Activated naive CD8-positive, alpha-beta T cell treated with anti-CD3 and anti-CD28 coated beads, Interleukin-2, amount 10 ng/mL, durations not matched to agents 7 days and 5 days (primary cell): ENCODE results near the gene KRTAP2-4. TPM values are rescaled to one million over a fixed set of nuclear protein-coding genes. Genes with fewer than 3 reads are reported as not detected.
"Not testable (repeated sequence)": the region's sequence is repeated elsewhere in the genome, so short reads cannot be mapped to it uniquely, and the experiment has no call there.

Experiments
- ATAC-seq: fragments of 150-1000 bp; cut with Tn5 transposase; one replicate; pipeline ENCODE4 v1.10.0; 2021; ENCODE audit warnings: low read depth, moderate library complexity
- POLR2A ChIA-PET: fragments of 350-600 bp; sonication (Branson Sonifier 250); formaldehyde crosslinking; loops from one replicate; lab custom pipeline; 2021; ENCODE audit warnings: antibody characterized with exemption; lab: Charles Lee
- DNase-seq: peaks from one replicate; pipeline ENCODE4 v3.0.0; 2021
- H3K27ac Mint-ChIP-seq: one replicate; pipeline ENCODE4 v1.8.0; 2022; ENCODE audit warnings: mild to moderate bottlenecking, mixed read lengths
- H3K27me3 Mint-ChIP-seq: one replicate; pipeline ENCODE4 v1.8.0; 2022; ENCODE audit warnings: mild to moderate bottlenecking, moderate library complexity, mixed read lengths
- H3K36me3 Mint-ChIP-seq: one replicate; pipeline ENCODE4 v1.8.0; 2021; ENCODE audit warnings: mild to moderate bottlenecking, mixed read lengths
- H3K4me1 Mint-ChIP-seq: one replicate; pipeline ENCODE4 v1.8.0; 2021; ENCODE audit warnings: mixed read lengths
- H3K4me3 Mint-ChIP-seq: one replicate; pipeline ENCODE4 v1.8.0; 2022; ENCODE audit warnings: mild to moderate bottlenecking, moderate library complexity, mixed read lengths
- H3K9me3 Mint-ChIP-seq: one replicate; pipeline ENCODE4 v1.8.0; 2021; ENCODE audit warnings: mixed read lengths
- total RNA-seq, 2 experiments: library from RNA; stranded (reverse); gene quantifications; one replicate each; pipeline ENCODE4 v1.2.3, GENCODE V29; 2021

KRTAP2-4 gene
- total RNA-seq, 2 experiments from 2014 or later: not detected

GRCh38 chr17:41040783-41041571, 24.7 kb downstream of the KRTAP2-4 start, which contains the start of gene KRTAP1-1:
TSS of gene KRTAP1-1 (minus strand) at chr17:41041450. CDS start at chr17:41041397, 53 bp downstream.
- H3K27ac Mint-ChIP-seq, H3K4me3 Mint-ChIP-seq, H3K4me1 Mint-ChIP-seq, ATAC-seq, DNase-seq, POLR2A ChIA-PET, H3K36me3 Mint-ChIP-seq, H3K9me3 Mint-ChIP-seq: not testable (repeated sequence)
- peaks cover 12% of the 10 kb centered on the region for H3K27me3 Mint-ChIP-seq

GRCh38 chr17:41037853-41038350, 27.8 kb downstream of the KRTAP2-4 start:
- Mint-ChIP-seq H3K27me3 (peaks cover 11% of the 10 kb centered on the region), H3K4me3 (no peak overlapping the region), H3K27ac (no peak overlapping the region), H3K36me3 (no peaks in the 10 kb centered on the region), H3K9me3 (peaks cover 6% of the 10 kb centered on the region), H3K4me1 (no peaks in the 10 kb centered on the region)
- POLR2A ChIA-PET: no interaction called here
- DNase-seq (no peak), ATAC-seq (no peak)

- H3K27ac Mint-ChIP-seq, H3K9me3 Mint-ChIP-seq, H3K4me1 Mint-ChIP-seq, POLR2A ChIA-PET, DNase-seq, H3K4me3 Mint-ChIP-seq, ATAC-seq, H3K36me3 Mint-ChIP-seq: not testable (repeated sequence)
- peaks cover 17% of the 10 kb centered on the region for H3K27me3 Mint-ChIP-seq
These were observed 31.2 kb downstream of the KRTAP2-4 start, which contains the start of gene KRTAP1-3 for GRCh38 chr17:41034346-41034935. TSS of gene KRTAP1-3 (minus strand) at chr17:41034874. CDS start at chr17:41034821, 53 bp downstream.

GRCh38 chr17:41029633-41030245, 35.9 kb downstream of the KRTAP2-4 start, which contains the start of gene KRTAP1-4:
TSS of gene KRTAP1-4 (minus strand) at chr17:41030195. CDS start at chr17:41030078, 117 bp downstream.
- peaks cover 2% of the 10 kb centered on the region for H3K4me1 Mint-ChIP-seq
- no peak for DNase-seq
- no peaks in the 10 kb centered on the region for H3K9me3 Mint-ChIP-seq
- H3K27me3 Mint-ChIP-seq: peaks cover 23% of the 10 kb centered on the region
- H3K36me3 Mint-ChIP-seq: no peaks in the 10 kb centered on the region
- no peak for ATAC-seq
- POLR2A ChIA-PET: no interaction called here
- no peak within 1 kb of the TSS for H3K27ac Mint-ChIP-seq
- no peak within 1 kb of the TSS for H3K4me3 Mint-ChIP-seq

GRCh38 chr17:41026715-41027471, 38.8 kb downstream of the KRTAP2-4 start, which contains the start of gene KRTAP1-5:
TSS of gene KRTAP1-5 (minus strand) at chr17:41027208. CDS start at chr17:41027155, 53 bp downstream.
- H3K27ac Mint-ChIP-seq: no peak within 1 kb of the TSS
- ATAC-seq: no peak
- no peak within 1 kb of the TSS for H3K4me3 Mint-ChIP-seq
- peaks cover 18% of the 10 kb centered on the region for H3K27me3 Mint-ChIP-seq
- no peaks in the 10 kb centered on the region for H3K9me3 Mint-ChIP-seq
- POLR2A ChIA-PET: no interaction called here
- no peak for DNase-seq
- peaks cover 6% of the 10 kb centered on the region for H3K4me1 Mint-ChIP-seq
- no peaks in the 10 kb centered on the region for H3K36me3 Mint-ChIP-seq

GRCh38 chr17:41024697-41025096, 41.0 kb downstream of the KRTAP2-4 start:
- Mint-ChIP-seq H3K36me3 (no peaks in the 10 kb centered on the region), H3K4me3 (no peak overlapping the region), H3K27me3 (peaks cover 15% of the 10 kb centered on the region), H3K4me1 (peaks cover 6% of the 10 kb centered on the region), H3K27ac (no peak overlapping the region), H3K9me3 (no peaks in the 10 kb centered on the region)
- POLR2A ChIA-PET: no interaction called here
- DNase-seq (no peak), ATAC-seq (no peak)

- Mint-ChIP-seq H3K27me3 (no peaks in the 10 kb centered on the region), H3K4me1 (peaks cover 6% of the 10 kb centered on the region), H3K4me3 (no peak overlapping the region), H3K27ac (no peak overlapping the region), H3K9me3 (no peaks in the 10 kb centered on the region), H3K36me3 (no peaks in the 10 kb centered on the region)
- POLR2A ChIA-PET: no interaction called here
- no peak for ATAC-seq
- no peak for DNase-seq
These were observed 45.3 kb downstream of the KRTAP2-4 start for GRCh38 chr17:41020336-41020735.

GRCh38 chr17:41019415-41019814, 46.3 kb downstream of the KRTAP2-4 start:
- no peaks in the 10 kb centered on the region for H3K9me3 Mint-ChIP-seq
- peaks cover 2% of the 10 kb centered on the region for H3K4me1 Mint-ChIP-seq
- no peak overlapping the region for H3K4me3 Mint-ChIP-seq
- H3K36me3 Mint-ChIP-seq: no peaks in the 10 kb centered on the region
- ATAC-seq (no peak), DNase-seq (no peak)
- peaks cover 2% of the 10 kb centered on the region for H3K27me3 Mint-ChIP-seq
- no peak overlapping the region for H3K27ac Mint-ChIP-seq
- POLR2A ChIA-PET: no interaction called here

GRCh38 chr17:41018541-41018940, 47.1 kb downstream of the KRTAP2-4 start:
- Mint-ChIP-seq H3K27ac (no peak overlapping the region), H3K36me3 (no peaks in the 10 kb centered on the region), H3K4me1 (no peaks in the 10 kb centered on the region), H3K27me3 (peaks cover 2% of the 10 kb centered on the region), H3K4me3 (no peak overlapping the region), H3K9me3 (no peaks in the 10 kb centered on the region)
- POLR2A ChIA-PET: no interaction called here
- DNase-seq: no peak
- no peak for ATAC-seq

GRCh38 chr17:41016578-41017215, 49.0 kb downstream of the KRTAP2-4 start:
- Mint-ChIP-seq H3K9me3 (no peaks in the 10 kb centered on the region), H3K36me3 (no peaks in the 10 kb centered on the region), H3K4me1 (no peaks in the 10 kb centered on the region), H3K4me3 (no peak overlapping the region), H3K27ac (no peak overlapping the region), H3K27me3 (peaks cover 2% of the 10 kb centered on the region)
- POLR2A ChIA-PET: no interaction called here
- ATAC-seq: no peak
- no peak for DNase-seq

GRCh38 chr17:41015454-41015853, 50.2 kb downstream of the KRTAP2-4 start:
- Mint-ChIP-seq H3K36me3 (no peaks in the 10 kb centered on the region), H3K9me3 (no peaks in the 10 kb centered on the region), H3K27me3 (peaks cover 2% of the 10 kb centered on the region), H3K27ac (no peak overlapping the region), H3K4me3 (no peak overlapping the region), H3K4me1 (no peaks in the 10 kb centered on the region)
- DNase-seq: no peak
- no peak for ATAC-seq
- POLR2A ChIA-PET: no interaction called here
